GM03348 (cell line): ENCODE measurements around the gene RAB30.

Experiments used
- DNase-seq: peaks from one replicate; pipeline ENCODE4 v3.0.0; 2012; ENCODE audit warnings: low spot score

RAB30 gene

GRCh38 chr11:83071567-83072349, at the start of gene RAB30:
Gene RAB30 (minus strand): TSS chr11:83071897. CDS start chr11:82997316, 74,581 bp downstream.
- DNase-seq: peak; percentile 96

GRCh38 chr11:83120327-83120726, 48.6 kb upstream of the RAB30 start:
- peak; percentile 12 for DNase-seq

GRCh38 chr11:83119216-83119615, 47.5 kb upstream of the RAB30 start:
- DNase-seq: no peak

GRCh38 chr11:83118814-83119213, 47.1 kb upstream of the RAB30 start:
- no peak for DNase-seq

GRCh38 chr11:83116015-83116641, 44.4 kb upstream of the RAB30 start:
- no peak for DNase-seq

GRCh38 chr11:83115551-83115950, 43.9 kb upstream of the RAB30 start:
- no peak for DNase-seq

GRCh38 chr11:83115026-83115425, 43.3 kb upstream of the RAB30 start:
- DNase-seq: no peak

- no peak for DNase-seq
These were observed 41.2 kb upstream of the RAB30 start for GRCh38 chr11:83112886-83113285.

GRCh38 chr11:83105168-83105567, 33.5 kb upstream of the RAB30 start:
- no peak for DNase-seq

- DNase-seq: no peak
These were observed 31.1 kb upstream of the RAB30 start for GRCh38 chr11:83102834-83103233.

- no peak for DNase-seq
These were observed 25.9 kb upstream of the RAB30 start for GRCh38 chr11:83097429-83098075.

- no peak for DNase-seq
These were observed 21.9 kb upstream of the RAB30 start for GRCh38 chr11:83093634-83094033.

- no peak for DNase-seq
These were observed 21.0 kb upstream of the RAB30 start for GRCh38 chr11:83092488-83093384.

GRCh38 chr11:83088965-83089364, 17.3 kb upstream of the RAB30 start:
- DNase-seq: no peak

- no peak for DNase-seq
These were observed 15.3 kb upstream of the RAB30 start for GRCh38 chr11:83087035-83087434.

GRCh38 chr11:83079820-83080219, 8.1 kb upstream of the RAB30 start:
- DNase-seq: no peak

- no peak for DNase-seq
These were observed 6.6 kb upstream of the RAB30 start for GRCh38 chr11:83078269-83078668.

GRCh38 chr11:83073884-83074283, 2.2 kb upstream of the RAB30 start:
- no peak for DNase-seq

GRCh38 chr11:83073258-83073657, 1.6 kb upstream of the RAB30 start:
- no peak for DNase-seq

GRCh38 chr11:83072350-83073242, 899 bp upstream of the RAB30 start:
- no peak for DNase-seq
